GM20000 (cell line): ENCODE data around the gene ANO2.
A peak's percentile ranks its signal among the peaks of the same experiment; 100 is the strongest.

Experiments used
- DNase-seq: peaks from one replicate; pipeline ENCODE4 v3.0.0; 2012; ENCODE audit warnings: low spot score
- TF ChIP-seq, protein P1 (sequence below): IDR thresholded peaks from 2 replicates; pipeline ENCODE4 v1.5.1; 2012; ENCODE audit warnings: mild to moderate bottlenecking, control low read depth; ENCODE audit errors: extremely low read depth, missing control alignments

Gene ANO2

DNA sequence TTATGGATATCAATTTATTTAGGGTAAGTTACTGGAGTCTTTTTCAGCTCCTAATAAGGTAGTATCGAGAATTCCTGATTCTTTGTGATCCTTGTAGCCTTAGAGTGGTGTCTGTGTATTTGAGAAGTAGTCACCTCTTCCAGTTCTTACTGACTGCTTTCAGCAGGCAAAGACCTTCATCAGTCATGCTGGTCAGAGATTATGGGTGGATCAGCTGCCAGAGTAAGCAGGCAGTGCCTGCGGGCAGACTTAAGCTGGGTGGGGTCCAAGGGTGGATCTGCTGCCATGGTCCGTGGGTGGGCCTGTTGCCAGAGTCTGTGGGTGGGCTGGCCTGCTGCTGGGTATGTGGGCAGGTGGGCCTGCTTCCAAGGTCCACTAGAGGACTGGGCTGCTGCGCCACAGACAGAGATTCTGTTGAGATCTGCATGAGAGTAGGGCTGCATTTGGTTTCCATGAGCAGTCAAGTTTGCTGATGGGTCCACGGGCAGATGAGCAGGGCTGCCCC, 188.7 kb downstream of the ANO2 start:
- TF ChIP-seq, protein P1, sequence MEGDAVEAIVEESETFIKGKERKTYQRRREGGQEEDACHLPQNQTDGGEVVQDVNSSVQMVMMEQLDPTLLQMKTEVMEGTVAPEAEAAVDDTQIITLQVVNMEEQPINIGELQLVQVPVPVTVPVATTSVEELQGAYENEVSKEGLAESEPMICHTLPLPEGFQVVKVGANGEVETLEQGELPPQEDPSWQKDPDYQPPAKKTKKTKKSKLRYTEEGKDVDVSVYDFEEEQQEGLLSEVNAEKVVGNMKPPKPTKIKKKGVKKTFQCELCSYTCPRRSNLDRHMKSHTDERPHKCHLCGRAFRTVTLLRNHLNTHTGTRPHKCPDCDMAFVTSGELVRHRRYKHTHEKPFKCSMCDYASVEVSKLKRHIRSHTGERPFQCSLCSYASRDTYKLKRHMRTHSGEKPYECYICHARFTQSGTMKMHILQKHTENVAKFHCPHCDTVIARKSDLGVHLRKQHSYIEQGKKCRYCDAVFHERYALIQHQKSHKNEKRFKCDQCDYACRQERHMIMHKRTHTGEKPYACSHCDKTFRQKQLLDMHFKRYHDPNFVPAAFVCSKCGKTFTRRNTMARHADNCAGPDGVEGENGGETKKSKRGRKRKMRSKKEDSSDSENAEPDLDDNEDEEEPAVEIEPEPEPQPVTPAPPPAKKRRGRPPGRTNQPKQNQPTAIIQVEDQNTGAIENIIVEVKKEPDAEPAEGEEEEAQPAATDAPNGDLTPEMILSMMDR, result no peak
- DNase-seq, result no peak

DNA sequence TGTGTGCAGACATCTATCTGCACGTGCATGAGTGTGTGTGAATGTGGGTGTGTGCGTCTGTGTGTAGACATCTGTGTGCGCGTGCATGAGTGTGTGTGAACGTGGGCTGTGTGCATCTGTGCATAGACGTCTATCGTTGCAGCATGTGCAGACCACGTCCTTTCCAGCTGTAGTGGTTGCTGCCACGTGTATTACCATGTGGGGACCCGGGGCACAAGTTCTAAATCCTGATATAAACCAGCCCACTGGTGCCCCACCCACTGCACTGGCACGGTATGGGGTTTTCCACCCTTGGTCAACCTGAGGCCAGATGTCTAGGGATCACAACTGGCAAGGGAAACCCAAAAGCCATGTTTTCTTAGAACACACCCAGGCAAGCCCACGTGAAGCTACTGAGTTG, 197.0 kb downstream of the ANO2 start:
- TF ChIP-seq, protein P1, result no peak
- DNase-seq, result no peak

DNA sequence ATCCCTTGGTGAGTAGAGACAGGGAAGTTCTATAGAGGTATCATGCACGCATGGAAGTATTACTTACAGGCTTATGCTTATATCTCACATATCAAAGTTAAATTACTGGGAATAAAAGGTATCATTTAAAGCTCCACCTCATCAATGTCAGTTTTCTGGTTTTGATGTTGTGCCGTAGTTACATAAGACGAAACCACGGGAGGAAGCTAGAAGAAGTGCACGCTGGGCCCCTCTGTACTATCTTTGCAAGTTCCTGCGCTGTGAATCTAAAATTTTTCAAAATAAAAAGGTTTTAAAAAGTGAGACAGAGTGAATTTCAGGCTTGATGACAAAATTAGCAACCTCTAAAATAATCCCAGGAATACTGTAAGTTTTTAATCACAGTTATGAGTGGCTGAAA, 198.1 kb downstream of the ANO2 start:
- TF ChIP-seq, protein P1, result no peak
- DNase-seq, result no peak

DNA sequence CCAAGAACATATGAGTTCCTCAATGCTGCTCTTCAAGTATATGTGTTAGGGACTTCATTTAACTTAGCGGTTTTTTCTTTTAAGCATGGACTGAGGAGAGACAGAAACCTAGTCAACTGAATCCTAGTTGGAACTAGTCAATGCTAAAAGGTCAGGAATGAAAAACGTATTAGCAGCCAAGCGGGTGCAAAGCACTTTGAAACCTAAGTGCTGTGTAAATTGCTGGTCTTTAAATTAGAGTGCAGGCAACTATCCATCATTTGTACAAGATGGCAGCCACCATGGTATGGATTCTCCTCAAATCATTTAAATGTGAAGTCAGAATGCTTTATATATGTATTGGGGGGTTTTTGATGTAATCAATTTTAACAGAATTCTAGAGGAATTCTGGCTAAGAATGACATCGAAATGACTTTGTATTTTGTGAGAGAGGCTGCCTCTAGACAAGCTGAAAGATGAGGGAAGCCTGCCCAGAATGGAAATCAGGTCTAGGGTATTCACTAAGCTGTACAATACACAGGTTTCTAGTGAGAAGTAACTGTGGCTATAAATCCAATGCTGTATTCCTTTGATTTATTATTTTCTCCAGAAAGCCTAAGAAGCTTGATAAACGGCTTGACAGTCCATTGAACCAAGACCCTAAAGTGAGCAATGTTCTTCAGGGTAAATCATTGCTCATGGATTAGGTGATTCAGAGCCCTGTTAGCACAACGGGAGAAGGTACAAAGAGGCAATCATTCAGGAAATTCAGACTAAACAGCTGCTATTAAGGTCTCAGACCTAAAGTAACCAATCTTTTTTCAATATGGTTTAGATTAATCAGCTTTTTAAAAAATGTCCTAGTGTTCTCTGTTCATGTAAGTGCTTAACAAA, 198.8 kb downstream of the ANO2 start:
- no peak for DNase-seq
- TF ChIP-seq, protein P1, result no peak

DNA sequence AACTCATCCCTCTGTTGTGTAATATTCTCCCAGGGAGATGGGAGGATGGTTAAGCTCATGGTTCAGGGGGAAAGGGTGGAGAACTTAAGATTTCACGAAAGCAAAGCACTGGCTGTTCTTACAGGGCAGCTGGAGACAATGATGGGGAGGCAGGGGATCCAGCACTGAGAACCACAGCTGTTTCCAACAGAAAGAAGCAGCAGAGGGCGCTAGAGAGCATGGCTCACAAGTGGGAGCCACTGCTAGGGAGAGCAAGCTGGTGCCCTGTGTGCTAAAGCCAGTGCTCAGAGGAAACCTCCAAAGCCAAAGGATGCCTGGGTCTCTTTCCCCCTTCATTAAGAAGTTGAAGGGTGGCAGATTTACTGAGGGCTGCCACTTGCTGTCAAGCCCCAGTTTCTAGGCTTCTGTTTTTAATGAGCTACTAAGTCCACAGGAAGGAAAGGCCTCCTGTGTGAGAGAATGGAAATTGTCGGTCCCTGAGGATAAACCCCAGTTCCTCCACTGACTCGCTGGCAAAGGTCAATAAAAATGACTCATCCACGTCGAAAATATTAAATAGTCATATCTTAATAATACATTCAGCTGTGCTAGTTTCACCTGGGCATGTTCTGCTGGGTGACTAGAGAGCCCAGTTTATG, 199.7 kb downstream of the ANO2 start:
- TF ChIP-seq, protein P1, result peak; percentile 82
- peak; percentile 60 for DNase-seq

DNA sequence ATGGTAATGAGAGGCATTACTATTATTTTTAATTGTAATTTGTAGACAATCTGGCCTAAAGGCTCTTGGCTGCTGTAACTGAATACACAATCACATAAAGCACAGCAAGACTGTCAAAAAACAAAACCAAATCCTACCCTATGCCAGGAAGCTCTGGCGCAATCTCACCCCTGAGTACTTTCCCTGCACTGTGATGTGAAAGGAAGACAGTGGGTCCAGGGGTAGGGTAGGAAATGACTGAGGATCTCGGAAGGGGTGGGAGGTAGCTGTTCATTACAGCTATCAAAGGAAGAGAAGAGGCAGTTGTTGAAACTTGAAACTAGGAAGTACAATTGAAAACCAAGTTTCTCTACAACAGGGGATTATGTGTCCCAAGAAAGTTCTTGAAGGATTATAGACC, 202.8 kb downstream of the ANO2 start:
- no peak for DNase-seq
- TF ChIP-seq, protein P1, result no peak

DNA sequence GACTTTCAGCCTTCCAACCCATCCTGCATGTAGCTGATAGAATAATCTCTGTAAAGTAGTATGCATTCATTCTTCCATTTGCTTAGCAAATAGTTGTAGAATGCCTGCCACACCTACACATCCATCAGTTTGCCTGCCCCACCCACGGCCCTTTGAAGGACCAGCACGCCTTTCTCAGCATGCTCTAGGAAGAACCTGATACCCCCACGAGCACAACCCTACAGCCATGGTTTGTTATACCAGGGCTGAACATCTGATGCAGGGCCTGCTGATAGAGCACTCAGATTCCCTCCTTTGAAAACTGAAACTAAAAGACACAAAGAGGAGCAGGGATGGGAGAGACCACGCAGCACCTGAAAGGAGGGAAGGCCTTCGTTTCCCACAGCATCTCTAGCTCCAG, 205.1 kb downstream of the ANO2 start:
- TF ChIP-seq, protein P1, result no peak
- DNase-seq, result no peak
